ENCODE measurements around the gene JAZF1. TPM values are rescaled to one million over a fixed set of nuclear protein-coding genes. Genes with fewer than 3 reads are reported as not detected.

The JAZF1 gene
- polyA plus RNA-seq, 3 donors = 2.6 to 25.1 (median 8.3) TPM

DNA sequence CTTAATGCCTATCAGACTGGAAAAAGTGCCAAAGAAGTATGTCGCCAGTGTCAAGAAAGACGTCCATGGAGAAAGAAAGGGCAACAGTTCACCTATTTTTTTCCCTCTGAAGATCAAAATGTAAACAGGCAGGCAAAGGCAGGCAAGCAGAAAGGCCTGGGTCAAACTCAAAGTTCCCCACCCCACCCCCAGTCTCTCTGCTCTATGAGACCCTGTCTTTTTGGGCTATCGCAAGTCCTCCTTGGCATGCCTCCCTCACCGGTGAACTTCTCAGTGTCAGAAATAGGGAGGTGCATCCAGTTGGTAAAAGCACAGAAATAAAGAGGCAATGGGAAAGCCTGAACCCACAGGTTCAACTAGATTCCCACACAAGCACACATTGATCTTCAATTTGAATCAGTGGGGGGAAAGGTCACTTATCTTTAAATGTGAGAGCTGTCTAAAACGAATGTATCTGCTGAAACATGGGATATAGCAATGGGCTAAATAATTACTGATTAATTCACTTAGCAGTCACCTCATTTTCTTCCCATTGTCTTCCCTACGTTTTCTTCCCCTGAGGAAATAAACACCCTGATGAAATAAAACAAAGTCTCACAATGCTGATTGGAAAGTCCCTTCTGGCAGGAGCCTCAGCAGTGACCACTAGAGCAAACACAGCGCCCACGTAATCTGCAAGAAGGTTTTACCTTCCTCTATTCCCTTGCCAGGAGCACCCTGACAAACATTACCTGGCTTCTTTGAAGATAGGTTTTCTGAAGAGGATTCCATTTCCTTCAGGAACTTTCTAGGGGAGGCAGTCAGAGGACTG is 31.1 kb downstream of the JAZF1 start:
- 42 to 79% (median 75%) methylated on average over 8 of the region's 8 CpGs for WGBS, 3 donors
- H3K27ac ChIP-seq (ENCODE audit: low read depth, low read length) = no peak overlapping the region

DNA sequence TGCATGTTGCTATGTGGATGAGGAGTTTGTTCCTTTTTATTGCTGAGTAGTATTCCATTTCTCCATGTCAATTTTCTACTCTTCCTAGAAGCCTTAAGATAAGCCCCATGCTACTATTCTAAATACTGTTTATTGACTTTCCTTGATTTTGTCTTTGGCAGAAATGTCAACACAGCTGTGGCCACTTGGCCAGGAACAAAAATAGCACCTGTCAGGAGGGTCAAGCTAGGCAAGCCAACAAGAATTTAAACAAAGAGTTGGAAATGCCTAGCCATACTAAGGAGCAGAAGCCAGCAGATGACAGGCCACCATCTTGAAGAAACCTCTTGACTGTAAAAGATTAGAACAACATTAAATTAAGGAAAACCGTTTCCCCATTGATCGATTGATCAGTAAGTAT is 34.7 kb downstream of the JAZF1 start:
- 98% methylated on average over 2 of the region's 2 CpGs for WGBS, 3 donors
- no peak overlapping the region for H3K27ac ChIP-seq (ENCODE audit: low read depth, low read length)

DNA sequence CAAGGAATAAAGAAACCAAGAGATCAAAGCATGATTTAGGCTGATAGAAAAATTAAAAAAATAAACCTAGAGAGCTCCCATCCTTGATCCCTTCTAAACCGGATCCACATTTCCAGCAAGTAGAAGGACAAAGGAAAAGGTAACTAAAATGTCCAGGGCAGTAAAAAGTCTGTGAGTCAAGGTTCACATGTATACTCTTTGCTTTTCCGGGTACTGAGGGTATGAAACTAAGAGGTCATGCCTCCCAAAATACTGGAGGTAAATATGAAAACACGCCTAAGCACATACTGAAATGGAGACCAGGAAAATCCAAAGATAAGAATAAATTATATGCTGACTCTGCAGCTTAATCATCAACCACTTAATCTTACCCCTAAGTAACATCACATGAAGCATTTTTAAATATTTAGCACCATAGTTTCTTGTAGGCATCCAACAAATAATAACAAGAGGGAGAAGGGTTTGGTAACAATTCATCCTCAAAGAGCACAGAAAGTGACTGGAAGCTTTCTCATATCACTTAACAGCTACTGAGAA is 35.4 kb downstream of the JAZF1 start:
- H3K27ac ChIP-seq (ENCODE audit: low read depth, low read length) = no peak overlapping the region
- 78 to 92% (median 90%) methylated on average over 3 of the region's 3 CpGs for WGBS, 3 donors

DNA sequence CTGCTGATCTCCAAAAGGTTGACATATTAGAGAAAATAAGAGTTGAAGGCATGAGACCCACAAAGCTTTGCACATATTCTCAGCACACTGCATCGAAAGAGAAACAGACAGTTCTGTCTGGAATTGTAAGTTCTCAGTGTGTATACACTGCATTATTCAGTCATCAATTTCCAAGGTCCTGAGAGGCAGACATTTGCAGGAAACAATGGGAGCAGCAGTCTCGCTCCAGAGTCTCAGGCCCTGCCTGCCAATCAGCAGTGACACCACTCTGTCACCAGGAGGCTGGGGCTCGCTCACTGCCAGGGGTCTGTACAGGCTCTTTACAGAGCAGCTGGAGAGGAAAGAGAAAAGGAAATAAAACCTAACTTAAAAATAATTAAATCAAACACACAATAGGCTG is 36.3 kb downstream of the JAZF1 start:
- WGBS, 3 donors = 77 to 83% (median 78%) methylated on average over 3 of the region's 3 CpGs
- H3K27ac ChIP-seq (ENCODE audit: low read depth, low read length) = no peak overlapping the region

DNA sequence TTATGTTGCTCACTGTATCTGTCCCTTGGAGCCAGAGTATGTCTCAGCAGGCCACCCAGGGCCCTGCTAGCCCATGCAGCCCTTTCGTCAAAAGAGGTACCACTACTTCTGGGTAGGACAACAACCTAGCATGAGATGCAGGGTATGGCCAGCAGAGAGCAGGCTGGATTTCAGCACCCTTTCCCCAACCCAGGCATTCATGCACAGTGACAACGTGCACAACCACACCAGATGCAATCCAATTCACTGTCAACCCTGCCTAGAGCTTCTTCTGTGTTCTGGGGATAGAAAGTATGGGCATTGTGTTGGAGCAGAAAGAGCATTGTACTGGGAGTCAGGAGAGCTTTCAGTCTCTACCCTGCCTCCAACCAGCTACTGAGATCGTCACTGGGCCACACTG is 37.9 kb downstream of the JAZF1 start:
- H3K27ac ChIP-seq (ENCODE audit: low read depth, low read length) = no peak overlapping the region
- WGBS, 3 donors = 93 to 96% (median 94%) methylated on average over 3 of the region's 3 CpGs

DNA sequence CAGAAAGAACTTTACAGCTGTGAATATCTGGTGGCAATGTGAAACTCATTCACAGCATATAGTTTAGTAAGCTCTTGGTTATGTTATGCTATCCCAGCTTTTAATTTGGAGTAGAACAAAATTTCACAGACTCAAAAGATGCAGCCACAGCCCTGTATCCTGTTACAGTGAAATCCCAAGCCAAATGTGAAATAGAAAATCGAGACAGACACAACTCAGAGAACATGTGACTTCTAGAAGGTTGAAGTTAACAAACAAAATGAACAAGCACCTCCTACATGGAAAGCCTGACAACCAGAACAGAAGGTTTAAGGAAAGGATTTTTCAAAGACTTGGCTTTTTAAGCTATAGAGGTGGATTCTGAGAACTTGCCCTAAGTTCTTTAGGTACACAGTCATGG is 39.6 kb downstream of the JAZF1 start:
- H3K27ac ChIP-seq (ENCODE audit: low read depth, low read length) = no peak overlapping the region
- WGBS, 3 donors = 42 to 66% (median 54%) methylated on average over 1 of the region's 1 CpG

DNA sequence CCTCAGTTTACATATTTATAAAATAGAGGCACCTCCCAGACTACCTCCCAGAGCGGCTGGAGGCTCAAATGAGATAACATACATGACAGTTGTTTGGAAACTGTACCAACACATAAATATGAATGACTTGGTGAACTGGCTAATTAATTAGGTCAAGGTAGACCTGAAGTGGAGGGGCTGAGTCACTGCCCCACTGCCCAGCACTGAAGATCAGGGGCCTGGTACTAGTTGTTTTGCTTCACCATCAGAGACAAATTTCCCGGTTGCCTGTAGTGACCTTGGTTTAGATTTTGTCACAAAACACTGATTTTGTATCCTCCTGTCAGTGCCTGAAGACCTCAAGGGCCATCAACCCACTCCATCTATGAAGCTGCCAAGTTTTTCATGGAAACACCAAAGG is 41.8 kb downstream of the JAZF1 start:
- WGBS, 3 donors = 88 to 100% (median 95%) methylated on average over 2 of the region's 2 CpGs
- no peak overlapping the region for H3K27ac ChIP-seq (ENCODE audit: low read depth, low read length)

DNA sequence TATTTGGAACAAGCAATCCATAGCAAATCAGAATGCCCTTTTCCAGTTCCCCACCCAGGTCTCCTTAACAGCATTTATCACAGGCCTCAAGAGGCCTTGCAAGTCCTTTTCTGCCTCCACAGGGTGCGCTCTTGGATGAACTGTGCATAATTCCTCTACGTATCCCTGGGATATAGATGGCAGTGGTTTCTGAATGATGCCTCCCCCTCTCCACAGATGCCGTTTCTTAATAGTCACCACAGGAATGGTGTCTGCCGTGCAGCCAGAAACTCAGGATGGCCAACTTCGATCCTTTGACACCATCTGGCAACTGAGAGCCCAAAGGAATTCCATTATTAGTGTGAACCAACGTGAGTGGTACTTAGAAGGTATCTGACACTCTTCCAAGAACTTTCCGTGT is 43.1 kb downstream of the JAZF1 start:
- WGBS, 3 donors = 84 to 99% (median 97%) methylated on average over 7 of the region's 7 CpGs
- no peak overlapping the region for H3K27ac ChIP-seq (ENCODE audit: low read depth, low read length)

DNA sequence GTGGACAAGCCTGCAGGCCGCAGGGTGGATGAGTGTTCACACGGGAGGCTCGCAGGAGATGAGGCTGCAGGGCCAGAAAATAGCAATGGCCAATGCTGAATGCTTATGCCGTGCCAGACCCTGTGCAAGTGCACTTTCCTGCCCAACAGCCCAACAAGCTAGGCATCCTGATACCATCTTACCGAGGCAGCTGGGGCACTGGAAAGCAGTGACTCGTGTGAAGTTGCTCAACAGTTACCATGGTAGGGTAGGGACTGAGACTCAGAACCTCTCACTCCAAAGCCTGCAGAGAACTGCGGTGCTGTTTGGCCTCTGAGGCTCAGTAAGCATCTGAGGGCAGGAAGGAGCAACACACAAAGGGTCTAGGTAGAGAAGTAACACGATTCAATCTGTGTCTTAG is 43.7 kb downstream of the JAZF1 start:
- no peak overlapping the region for H3K27ac ChIP-seq (ENCODE audit: low read depth, low read length)
- 88 to 92% (median 90%) methylated on average over 8 of the region's 8 CpGs for WGBS, 3 donors

DNA sequence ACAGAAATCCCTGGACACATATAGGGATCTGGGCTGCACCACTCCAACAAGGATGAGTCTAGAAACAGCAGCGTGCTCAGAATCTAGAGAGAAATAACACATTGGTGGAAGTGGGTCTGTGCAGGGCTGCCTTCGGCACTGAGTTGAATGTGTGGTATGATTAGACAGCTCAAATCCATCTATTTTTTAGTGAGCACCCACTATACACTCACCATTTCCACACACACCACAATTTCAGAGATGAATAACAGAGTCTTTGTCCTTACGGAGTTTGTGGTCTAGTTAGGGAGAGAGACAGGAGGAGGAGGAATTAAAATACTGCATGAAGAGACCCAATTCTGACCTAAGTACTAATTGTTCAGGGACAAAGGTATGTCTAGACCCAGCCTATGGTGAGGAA is 44.2 kb downstream of the JAZF1 start:
- H3K27ac ChIP-seq (ENCODE audit: low read depth, low read length) = no peak overlapping the region
- 65 to 95% (median 77%) methylated on average over 3 of the region's 3 CpGs for WGBS, 3 donors

DNA sequence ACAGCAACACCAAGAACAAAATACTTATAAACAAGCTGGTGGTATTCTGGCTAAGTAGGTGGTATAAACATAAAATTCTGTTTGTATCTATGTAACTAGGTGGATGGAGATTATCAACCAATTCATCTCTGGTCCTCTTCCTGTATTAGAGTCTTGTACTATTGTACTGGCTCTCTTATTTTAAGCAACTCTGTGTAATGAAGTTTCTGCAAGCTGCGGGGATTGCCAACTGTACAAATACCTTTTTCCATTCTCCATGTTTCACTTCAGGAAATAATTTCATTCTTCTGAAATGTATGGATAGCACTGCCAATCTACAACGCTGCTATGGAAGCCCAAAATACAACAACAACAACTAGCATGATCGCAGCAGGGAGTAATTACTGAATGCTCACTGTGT is 44.8 kb downstream of the JAZF1 start:
- H3K27ac ChIP-seq (ENCODE audit: low read depth, low read length) = no peak overlapping the region
- WGBS, 3 donors = 62 to 90% (median 74%) methylated on average over 3 of the region's 3 CpGs

DNA sequence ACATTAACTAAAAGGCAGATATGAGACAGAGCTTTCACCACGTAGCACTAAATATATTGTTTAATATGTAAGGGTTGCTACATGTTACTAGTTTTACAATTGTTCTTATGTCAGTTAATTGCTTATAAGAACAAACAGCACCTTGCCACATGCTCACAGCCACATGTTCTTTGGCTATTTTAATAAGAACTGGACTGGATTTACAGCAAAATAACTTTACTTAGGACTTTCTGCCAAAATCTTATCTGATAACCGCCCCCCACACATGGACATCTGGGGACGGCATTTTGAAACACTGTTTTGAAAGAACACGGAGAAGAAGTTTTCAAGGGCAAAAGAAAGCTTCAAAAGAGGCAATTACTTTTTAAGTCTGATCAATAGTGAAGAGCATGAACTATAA is 45.3 kb downstream of the JAZF1 start:
- WGBS, 3 donors = 26 to 44% (median 41%) methylated on average over 4 of the region's 4 CpGs
- H3K27ac ChIP-seq (ENCODE audit: low read depth, low read length) = no peak overlapping the region

DNA sequence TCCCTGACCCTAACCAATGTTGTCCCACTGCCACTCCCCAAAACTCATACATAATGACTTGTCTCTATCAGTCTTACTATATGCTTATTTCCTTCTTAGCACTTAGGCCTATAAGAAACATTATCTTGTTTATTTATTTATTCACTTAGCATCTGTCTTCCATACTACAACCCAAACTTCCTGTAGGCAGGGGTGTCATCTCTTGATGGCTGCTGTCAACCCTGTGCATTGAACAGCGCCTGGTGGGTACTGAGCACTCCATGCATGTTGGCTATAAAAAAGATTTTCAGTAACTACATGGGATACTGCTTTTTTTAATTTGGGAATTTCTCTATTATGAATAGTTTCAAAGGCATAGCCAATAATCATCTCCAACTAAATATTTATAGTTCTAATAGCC is 46.7 kb downstream of the JAZF1 start:
- 96 to 100% (median 100%) methylated on average over 1 of the region's 1 CpG for WGBS, 3 donors
- no peak overlapping the region for H3K27ac ChIP-seq (ENCODE audit: low read depth, low read length)

DNA sequence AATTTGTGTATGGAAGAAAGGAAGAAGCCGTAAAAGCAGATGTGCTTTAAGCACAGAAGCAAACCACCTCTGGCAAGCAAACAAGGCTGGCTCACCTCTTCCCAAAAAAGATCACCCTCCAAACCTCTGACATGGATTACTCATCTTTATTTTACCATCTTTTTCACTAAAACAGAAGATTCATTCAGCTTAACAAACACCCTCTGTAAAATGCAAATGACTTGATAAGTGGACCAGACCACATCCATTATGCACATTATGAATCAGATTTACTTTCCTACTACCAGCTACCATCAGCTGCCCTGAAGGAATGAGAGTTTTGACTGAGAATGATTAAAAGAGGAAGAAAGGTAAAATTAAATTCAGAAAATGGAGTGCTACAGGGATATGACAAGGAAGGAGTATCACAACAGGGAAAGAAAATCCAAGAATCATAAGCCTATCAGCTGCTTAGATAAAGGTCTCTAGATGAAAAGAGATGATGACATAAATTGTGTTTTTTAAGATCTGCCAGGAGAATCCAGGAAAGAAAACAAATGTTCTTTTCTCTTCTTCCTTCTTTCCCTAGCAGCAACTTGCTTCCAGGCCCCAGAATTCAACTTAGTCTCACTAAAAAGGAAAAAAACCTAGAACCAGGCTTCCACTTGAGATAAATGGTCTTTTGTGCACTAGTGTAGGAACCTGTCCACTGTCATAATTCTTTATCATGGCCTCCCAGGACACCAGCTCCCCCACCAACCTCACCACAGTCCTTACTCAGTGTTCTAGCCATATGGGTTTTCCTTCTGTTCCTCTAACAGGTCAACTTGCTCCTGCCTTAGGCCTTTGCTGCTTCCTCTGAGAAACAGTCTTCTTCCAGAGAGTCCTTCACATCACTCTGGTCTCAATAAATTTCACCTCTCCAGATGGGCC is 47.4 kb downstream of the JAZF1 start:
- no peak overlapping the region for H3K27ac ChIP-seq (ENCODE audit: low read depth, low read length)
- 86 to 100% (median 100%) methylated on average over 1 of the region's 1 CpG for WGBS, 3 donors

DNA sequence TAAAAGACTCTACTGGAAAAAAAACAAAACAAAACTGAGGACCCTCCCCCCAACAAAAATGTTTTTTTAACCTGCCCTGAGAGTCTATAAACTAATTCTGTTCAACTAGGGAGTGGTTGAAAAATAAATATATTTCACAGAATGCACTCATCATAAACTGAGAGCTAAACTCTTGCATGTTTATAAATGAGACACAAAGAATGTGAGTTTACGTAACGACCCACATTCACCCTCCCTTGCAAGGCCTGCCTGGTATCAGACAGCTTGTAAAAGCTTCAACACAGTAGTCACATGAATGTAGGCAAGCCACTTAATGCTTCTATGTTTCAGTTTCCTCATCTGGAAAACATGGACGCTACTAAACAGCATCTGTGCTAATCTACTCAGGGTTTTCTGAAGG is 50.3 kb downstream of the JAZF1 start:
- H3K27ac ChIP-seq (ENCODE audit: low read depth, low read length) = no peak overlapping the region
- WGBS, 3 donors = 85 to 93% (median 89%) methylated on average over 3 of the region's 3 CpGs

DNA sequence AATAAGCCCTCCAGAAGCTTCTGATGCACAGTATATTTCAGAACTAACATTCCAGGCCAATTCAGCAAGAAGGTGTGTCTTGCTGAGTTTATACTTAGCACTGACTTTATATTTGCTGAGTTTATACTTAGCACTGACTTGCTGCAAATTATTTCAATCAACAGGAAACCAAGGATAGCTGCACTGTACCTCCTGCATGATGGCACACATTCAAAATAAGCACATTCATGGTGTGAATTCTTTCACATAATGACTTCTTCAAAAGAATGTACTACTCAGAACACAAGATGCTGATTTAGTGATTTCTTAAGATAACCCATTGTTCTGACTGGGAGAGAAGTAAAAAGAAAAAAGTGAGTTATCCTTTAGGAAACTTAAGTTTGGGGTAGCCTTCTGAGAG is 52.0 kb downstream of the JAZF1 start:
- no peak overlapping the region for H3K27ac ChIP-seq (ENCODE audit: low read depth, low read length)

DNA sequence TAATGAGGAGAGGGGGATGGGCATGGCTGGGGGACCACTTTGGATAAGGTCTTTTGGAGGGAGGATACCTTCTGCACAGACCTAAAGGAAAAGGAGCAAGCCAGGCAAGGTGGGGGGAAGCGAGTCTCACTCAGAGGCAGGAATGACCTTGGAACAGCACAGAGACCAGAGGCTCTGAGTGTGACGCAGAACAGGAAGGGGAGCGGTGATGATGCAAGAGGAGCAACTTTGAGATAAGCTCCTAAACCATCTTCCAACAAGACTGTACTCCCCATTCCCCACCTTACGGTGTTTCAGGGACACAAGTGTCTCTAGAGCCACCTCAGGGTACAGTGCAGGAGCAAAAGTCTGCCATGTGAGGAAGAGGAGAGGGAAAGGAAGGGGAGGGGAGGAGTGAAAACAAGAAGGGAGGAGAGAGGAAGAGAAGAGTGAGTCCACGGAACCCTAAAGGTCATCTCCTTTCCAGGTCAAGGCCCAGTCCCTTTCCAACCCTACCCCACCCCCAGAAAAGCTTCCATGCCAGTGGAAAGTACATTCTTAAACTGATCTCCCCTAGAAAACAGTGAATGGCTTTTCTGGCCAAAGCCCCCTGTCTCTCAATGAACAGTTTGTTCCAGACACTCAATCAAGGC is 54.1 kb downstream of the JAZF1 start:
- H3K27ac ChIP-seq (ENCODE audit: low read depth, low read length) = no peak overlapping the region
- 73 to 92% (median 76%) methylated on average over 5 of the region's 5 CpGs for WGBS, 3 donors

DNA sequence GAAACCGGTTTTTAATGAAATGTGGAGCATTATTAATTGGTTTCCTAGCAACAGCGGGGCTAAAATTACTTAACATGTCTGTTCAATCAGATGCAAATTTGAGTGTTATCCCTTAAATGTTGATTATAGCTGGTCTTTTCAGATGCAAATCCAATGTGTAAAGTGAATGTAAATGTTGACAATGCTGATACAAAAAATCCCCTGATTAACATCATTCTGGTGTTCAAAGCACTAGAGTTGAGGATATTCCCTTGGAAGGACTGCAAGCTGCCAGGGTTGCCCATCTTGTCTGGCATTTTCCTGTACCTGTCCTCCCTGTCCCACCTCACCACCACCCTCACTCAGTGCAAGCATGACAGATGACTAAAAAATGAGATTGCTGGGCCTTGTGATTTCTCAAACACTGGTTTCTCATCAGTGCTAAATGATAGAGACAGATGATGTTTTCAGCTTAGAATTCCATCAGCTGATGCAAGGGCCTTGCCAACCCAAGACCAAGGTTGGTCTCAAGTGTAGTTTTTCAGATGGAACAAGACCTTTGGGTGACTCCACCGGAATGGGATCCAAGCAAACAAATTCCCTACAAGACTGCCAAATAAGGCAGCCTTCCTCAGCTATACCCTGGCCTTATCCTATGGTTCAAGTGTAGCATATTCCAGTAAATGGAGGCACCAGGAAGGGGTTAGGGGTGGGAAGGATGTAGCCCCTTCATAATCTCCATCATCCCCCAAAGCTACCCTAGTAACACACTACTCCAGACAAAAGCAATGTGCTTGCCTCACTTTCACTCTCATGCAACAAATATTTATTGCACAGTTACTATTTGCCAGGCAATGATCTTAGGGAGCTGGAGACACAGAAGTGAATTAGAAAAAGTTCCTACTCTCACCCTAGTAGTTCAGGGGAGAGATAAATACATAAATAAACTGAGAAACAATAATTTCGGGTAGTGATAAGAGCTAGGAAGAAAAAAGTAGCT is 54.9 kb downstream of the JAZF1 start:
- 75 to 85% (median 84%) methylated on average over 4 of the region's 4 CpGs for WGBS, 3 donors
- no peak overlapping the region for H3K27ac ChIP-seq (ENCODE audit: low read depth, low read length)
